ENCODE measurements around the gene ATXN1.

ATXN1 gene

DNA sequence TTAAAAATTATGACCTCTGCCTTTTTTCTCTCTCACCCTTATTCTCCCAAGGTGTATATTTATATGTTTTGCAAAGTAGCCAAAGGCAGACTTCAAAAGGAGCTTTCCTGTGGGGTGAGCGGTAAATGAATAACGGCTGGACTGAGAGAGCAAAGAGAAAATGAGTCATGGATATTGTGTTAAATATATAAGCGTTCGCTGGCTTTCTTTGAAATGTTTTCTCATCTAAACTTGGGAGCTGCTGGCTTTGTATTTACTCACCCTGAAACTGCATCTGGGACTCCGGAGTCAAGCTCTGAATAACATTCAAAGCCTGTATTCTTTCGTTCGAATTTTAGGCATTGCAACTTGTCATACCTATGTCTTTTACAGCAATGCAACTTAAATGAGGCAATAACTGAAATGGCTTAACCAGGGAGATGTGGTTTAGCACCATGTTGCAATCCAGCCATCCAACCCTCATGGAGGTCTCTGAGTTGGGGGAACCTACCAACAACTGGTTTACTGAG is 32.0 kb downstream of the ATXN1 start:
- Histone ChIP-seq H3K27ac (ENCODE audit: low read depth, low read length) (no peak overlapping the region), H3K9ac (ENCODE audit: low read length) (no peak overlapping the region), H3K4me2 (ENCODE audit: low read depth, low read length, poor library complexity, severe bottlenecking) (no peak overlapping the region), H3K9me2 (replicated peaks; ENCODE audit: insufficient read depth, low read length) (no peaks in the 10 kb centered on the region), H2AFZ (ENCODE audit: low read depth, low read length, severe bottlenecking) (no peak overlapping the region), H3F3A (ENCODE audit: insufficient read depth) (no peaks in the 10 kb centered on the region), H4K20me1 (ENCODE audit: low read depth, low read length) (no peaks in the 10 kb centered on the region), H3K36me3 (ENCODE audit: low read length) (no peaks in the 10 kb centered on the region), H3K27me3 (ENCODE audit: low read length) (no peaks in the 10 kb centered on the region), H3K4me3 (ENCODE audit: insufficient read depth, low read length, poor library complexity, severe bottlenecking) (no peak overlapping the region), H3K79me2 (ENCODE audit: insufficient read depth, low read length) (no peaks in the 10 kb centered on the region), H3K9me3 (ENCODE audit: insufficient read depth, low read length) (no peaks in the 10 kb centered on the region)
- no peak for TF ChIP-seq EZH2phosphoT487 (conservative IDR thresholded peaks at IDR 0.05; ENCODE audit: low read length)
- TF ChIP-seq, protein P1, sequence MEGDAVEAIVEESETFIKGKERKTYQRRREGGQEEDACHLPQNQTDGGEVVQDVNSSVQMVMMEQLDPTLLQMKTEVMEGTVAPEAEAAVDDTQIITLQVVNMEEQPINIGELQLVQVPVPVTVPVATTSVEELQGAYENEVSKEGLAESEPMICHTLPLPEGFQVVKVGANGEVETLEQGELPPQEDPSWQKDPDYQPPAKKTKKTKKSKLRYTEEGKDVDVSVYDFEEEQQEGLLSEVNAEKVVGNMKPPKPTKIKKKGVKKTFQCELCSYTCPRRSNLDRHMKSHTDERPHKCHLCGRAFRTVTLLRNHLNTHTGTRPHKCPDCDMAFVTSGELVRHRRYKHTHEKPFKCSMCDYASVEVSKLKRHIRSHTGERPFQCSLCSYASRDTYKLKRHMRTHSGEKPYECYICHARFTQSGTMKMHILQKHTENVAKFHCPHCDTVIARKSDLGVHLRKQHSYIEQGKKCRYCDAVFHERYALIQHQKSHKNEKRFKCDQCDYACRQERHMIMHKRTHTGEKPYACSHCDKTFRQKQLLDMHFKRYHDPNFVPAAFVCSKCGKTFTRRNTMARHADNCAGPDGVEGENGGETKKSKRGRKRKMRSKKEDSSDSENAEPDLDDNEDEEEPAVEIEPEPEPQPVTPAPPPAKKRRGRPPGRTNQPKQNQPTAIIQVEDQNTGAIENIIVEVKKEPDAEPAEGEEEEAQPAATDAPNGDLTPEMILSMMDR (IDR thresholded peaks at IDR 0.05; ENCODE audit: insufficient read depth, low read length, poor library complexity, severe bottlenecking), result no peak

DNA sequence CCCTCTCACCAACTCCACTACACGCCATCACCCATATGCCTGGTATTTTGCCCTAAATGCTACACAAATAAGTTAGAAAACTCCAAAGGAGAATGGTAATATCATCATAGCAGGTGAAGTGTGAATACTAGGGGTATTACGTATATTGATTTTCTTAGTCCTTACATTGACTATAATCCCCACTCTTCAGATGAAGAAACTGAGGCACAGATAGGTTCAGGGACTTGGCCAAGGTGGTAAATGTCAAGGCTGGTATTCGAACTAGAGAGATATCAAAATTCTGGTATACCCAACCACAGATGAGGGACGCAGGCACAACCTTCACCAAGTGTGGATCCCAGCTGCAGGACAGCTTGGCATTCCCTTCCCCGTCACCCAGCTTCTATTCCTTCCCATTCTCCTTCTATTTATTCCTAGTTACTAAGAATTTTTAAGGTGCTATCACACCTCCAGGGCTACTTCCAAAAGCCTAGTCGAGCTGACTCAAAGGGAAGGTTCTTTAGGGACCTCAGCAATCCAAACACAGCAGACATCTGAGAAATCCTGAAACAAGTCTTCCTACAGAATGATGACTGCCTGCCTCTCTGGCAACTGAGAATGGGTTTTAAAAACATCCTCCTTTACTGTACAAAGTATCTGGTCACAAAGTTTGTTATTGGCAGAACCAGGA is 32.6 kb downstream of the ATXN1 start:
- Histone ChIP-seq H3F3A (ENCODE audit: insufficient read depth) (no peaks in the 10 kb centered on the region), H3K9me2 (replicated peaks; ENCODE audit: insufficient read depth, low read length) (no peaks in the 10 kb centered on the region), H3K9me3 (ENCODE audit: insufficient read depth, low read length) (no peaks in the 10 kb centered on the region), H3K36me3 (ENCODE audit: low read length) (no peaks in the 10 kb centered on the region), H3K4me2 (ENCODE audit: low read depth, low read length, poor library complexity, severe bottlenecking) (no peak overlapping the region), H3K4me3 (ENCODE audit: insufficient read depth, low read length, poor library complexity, severe bottlenecking) (no peak overlapping the region), H4K20me1 (ENCODE audit: low read depth, low read length) (no peaks in the 10 kb centered on the region), H3K27ac (ENCODE audit: low read depth, low read length) (no peak overlapping the region), H2AFZ (ENCODE audit: low read depth, low read length, severe bottlenecking) (no peak overlapping the region), H3K79me2 (ENCODE audit: insufficient read depth, low read length) (no peaks in the 10 kb centered on the region), H3K9ac (ENCODE audit: low read length) (no peak overlapping the region), H3K27me3 (ENCODE audit: low read length) (no peaks in the 10 kb centered on the region)
- TF ChIP-seq, protein P1 (IDR thresholded peaks at IDR 0.05; ENCODE audit: insufficient read depth, low read length, poor library complexity, severe bottlenecking), result no peak
- no peak for TF ChIP-seq EZH2phosphoT487 (conservative IDR thresholded peaks at IDR 0.05; ENCODE audit: low read length)

DNA sequence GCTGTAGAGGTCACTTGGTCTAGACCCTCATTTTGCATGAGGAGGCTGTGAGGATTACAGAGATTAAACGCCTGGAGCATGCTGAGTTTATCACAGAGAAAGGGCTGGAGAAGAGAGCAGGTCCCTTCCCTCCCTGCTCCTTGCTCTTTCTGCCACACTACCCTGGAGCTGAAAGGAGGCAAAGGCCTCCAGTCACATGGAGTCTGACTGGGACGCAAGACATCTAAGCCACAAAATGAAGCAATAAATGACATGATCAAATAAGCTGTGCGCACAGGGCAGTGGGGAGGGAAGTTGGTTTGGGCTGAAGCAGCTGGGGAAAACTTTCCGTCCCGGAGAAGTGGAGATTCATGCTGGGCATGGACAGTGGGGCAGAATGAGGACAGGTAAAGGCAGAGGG is 33.3 kb downstream of the ATXN1 start:
- Histone ChIP-seq H4K20me1 (ENCODE audit: low read depth, low read length) (no peaks in the 10 kb centered on the region), H3F3A (ENCODE audit: insufficient read depth) (no peaks in the 10 kb centered on the region), H3K4me3 (ENCODE audit: insufficient read depth, low read length, poor library complexity, severe bottlenecking) (no peak overlapping the region), H3K27me3 (ENCODE audit: low read length) (no peaks in the 10 kb centered on the region), H3K9me3 (ENCODE audit: insufficient read depth, low read length) (no peaks in the 10 kb centered on the region), H2AFZ (ENCODE audit: low read depth, low read length, severe bottlenecking) (no peak overlapping the region), H3K36me3 (ENCODE audit: low read length) (no peaks in the 10 kb centered on the region), H3K79me2 (ENCODE audit: insufficient read depth, low read length) (no peaks in the 10 kb centered on the region), H3K27ac (ENCODE audit: low read depth, low read length) (no peak overlapping the region), H3K4me2 (ENCODE audit: low read depth, low read length, poor library complexity, severe bottlenecking) (no peak overlapping the region), H3K9me2 (replicated peaks; ENCODE audit: insufficient read depth, low read length) (no peaks in the 10 kb centered on the region), H3K9ac (ENCODE audit: low read length) (no peak overlapping the region)
- no peak for TF ChIP-seq EZH2phosphoT487 (conservative IDR thresholded peaks at IDR 0.05; ENCODE audit: low read length)
- TF ChIP-seq, protein P1 (IDR thresholded peaks at IDR 0.05; ENCODE audit: insufficient read depth, low read length, poor library complexity, severe bottlenecking), result no peak
